DMS153 treated with DMSO at 0.1 percent for 48 hours (cell line): ENCODE data around the gene PARD3.

ENCODE experiments used
- DNase-seq: peaks from one replicate; lab custom pipeline; 2025; ENCODE audit not compliant: unreplicated experiment; lab: John Stamatoyannopoulos, UW

PARD3 gene

DNA sequence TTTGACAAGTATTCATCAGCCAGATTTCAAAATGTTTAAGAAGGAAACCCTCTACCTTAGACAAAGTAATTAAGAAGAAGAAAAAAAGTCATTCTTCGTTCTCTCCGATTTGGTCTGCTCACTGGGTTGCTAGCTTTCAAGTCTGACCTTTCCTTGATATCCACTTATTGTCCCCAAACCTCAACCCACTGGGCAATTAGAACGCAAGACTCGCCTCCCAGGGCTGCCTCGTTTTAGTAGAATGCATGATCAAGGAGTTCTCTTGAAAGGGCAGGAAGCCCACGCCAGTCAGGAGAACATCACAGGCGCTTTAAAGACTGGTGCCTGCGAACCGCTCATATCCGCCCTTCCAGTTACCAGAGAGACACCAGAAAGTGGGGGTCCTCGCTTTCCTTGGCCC is 637.7 kb downstream of the PARD3 start:
- DNase-seq = no peak

DNA sequence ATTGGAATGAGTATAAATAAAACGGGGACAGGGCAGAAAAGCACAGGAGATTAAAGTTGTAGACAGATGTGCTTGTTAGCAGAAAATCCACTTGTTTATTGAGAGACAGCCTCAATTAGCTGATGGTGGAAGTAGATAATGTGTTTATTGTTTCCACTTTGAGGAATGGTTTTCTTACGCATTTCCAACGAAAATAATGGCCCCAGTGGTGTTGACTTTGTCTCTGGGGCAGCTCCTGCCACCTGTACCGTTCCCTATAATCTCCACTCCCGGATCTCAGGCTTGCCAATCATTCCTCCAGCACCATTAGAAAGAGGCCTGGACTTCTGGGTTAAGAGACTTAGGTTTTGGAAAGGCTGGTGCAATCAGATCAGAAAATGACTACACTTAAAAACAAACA is 638.7 kb downstream of the PARD3 start:
- DNase-seq = no peak

DNA sequence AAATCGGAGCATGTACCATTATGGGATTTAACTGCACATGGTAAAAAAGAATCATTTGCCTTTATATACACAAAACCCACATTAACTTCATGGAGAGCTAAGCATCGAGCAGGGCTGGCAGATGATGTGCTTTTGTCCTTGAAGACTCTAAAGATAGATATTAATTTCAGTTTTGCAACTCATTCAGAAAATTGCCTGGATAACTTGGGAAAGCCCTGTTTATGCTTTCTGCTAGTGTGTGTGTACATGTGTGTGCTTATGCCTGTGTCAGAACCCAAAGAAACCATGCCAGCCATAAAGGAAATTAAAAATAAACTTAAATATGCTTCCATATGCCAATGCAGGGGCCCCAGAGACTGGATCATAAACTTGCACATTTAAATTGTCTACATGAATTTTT is 640.0 kb downstream of the PARD3 start:
- DNase-seq = no peak

DNA sequence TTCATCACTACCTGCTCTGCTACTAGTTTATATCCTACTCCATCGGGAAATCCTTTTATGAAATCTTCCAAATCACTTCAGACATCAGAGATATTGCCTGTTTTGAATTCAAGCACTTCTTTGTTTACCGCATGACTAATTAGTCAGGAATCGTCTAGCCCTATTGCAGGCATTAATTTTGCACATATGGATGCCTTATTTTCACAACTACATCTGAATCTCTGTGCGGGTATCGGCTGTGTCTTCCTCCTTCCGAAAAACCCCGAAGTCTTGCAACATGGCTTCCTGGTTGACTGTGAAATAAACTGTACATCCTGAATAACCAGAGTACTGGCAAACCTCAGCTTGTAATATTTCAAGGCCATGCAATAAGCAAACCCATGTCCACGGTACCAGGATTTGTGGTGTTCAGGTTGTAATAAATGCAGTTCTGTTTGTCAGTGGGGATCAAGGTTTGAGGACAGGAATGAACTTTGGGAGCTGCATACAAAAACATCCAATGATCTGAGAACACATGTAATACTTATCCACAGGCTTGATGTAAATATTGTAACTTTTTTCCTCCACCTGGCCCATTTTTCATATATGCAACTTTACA is 642.1 kb downstream of the PARD3 start:
- no peak for DNase-seq

DNA sequence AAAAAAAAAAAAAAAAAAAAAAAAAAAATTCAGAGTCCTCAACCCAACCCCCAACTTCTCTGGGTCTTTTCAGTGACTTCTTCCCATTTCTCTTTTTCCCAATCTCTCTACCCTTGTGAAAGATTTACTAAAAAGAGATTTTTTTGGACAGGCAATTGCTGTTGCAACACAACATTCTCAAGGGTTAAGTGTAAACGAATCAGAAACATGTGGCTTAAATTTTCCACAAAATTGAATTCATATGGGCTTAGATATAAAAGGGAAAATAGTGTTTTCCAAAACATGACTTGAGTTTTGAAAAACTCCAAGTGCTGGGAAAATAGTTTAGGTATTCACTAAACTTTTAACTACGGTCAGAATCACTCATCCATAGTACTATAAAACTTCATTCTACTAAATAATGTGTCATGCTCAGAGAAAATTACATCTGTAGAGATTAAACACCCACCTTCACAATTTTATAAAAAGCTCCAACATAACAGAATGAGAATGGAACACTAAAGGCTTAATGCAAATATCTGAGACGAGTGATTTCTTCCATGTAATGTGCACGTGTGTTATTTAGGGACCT is 643.1 kb downstream of the PARD3 start:
- DNase-seq = no peak

DNA sequence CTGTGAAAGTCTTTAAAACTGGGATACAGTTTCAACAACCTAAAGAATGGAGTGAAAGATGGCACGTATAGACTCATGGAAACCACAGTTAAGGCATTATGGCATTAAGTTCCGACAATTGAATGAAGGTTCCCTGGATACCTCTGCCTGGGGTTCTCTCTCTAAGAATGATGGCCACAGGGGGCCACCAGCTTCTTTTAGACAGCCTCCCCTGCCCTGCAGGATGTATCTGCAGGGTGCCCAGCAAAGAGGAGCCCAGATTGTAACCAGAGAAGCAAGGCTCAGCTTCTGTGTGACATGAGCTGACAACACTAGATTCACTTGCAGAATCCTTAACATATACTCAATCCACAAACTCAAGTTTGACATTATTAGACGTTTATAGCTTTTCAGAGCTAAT is 645.4 kb downstream of the PARD3 start:
- no peak for DNase-seq

DNA sequence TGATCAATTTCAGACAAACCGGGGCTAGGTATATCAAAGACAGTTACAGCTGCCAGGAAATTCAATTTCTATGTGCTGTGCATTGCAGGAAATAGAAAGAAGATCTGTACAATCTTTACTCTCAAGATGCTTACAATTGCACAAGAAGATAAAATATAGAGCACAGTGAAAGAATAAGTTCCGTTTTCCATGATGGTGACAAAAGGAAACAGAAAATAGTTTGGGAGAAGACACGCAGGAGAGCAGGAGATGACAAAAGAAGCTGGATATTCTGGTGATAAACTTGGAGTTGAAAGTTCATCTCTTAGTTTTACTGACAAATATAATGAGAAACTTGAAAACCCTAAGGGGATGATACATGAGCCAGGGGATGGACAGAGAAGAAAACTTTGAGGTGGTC is 646.0 kb downstream of the PARD3 start:
- no peak for DNase-seq

DNA sequence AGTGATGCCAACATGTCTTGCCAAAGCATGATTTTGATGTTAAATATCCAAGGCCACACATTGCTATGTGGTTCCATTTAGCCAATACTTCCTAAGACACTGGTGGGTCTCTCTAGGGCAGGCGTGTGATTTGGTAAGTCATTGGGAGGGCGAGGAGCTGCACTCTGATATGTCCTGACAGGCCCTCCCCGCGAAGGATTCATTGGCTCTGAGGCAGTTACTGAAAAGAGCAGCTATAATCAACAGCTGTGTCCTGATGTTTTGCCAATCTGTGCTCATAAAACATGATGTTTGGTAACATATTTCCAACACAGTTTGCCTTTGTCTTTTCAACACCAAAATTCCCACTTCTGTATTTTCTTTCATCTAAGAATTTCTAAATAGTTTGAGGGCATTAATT is 646.7 kb downstream of the PARD3 start:
- DNase-seq = no peak

DNA sequence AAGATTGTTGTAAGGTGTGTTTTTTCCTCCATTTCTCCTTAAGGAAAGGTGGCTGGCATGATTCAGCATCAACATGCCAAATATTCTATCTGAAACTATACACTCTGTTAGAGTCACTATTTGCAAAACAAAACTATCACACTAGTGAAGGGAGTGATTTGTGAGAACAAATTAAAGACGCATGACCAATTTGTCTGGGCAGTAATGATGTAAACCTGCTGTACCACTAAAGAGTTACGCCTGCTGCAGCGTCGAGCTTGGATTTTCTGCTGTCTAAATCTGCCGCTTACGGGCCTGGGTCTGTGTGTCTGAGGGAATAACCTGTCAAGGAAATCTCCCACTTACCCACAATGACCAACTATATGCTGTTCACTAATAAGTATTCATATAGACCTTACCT is 648.3 kb downstream of the PARD3 start:
- no peak for DNase-seq

DNA sequence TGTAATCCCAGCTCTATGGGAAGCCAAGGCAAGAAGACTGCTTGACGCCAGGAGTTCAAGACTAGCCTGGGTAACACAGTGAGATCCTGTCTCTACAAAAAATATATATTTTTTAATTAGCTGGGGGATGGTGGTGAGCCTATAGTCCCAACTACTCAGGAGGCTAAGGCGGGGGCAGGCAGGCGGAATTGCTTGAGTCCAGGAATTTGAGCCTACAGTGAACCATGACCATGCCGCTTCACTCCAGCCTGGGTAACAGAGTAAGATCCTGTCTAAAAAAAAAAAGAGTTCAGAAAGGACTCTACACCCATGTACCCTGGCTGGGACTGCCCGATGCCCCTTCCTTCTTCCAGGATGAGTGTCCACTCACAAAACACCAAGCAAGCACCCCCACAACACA is 648.7 kb downstream of the PARD3 start:
- DNase-seq = no peak

DNA sequence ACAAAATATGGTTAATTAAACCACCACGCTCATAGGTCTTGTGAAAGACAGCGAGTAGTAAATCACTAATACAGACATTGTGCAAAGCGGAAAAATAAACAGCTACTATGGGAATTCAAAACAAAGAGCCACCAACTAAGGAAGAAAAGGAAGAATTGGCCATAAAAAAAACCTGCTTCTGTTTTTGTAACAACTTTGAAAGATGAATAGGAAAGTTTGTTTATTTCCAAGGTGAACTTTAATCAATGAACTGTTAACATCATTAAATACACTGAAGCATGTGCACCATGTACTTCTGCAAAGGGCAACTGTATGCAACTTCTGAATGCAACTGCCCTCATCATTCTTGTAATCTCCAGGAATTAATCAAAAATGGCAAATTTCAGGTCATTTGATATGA is 651.1 kb downstream of the PARD3 start:
- no peak for DNase-seq

DNA sequence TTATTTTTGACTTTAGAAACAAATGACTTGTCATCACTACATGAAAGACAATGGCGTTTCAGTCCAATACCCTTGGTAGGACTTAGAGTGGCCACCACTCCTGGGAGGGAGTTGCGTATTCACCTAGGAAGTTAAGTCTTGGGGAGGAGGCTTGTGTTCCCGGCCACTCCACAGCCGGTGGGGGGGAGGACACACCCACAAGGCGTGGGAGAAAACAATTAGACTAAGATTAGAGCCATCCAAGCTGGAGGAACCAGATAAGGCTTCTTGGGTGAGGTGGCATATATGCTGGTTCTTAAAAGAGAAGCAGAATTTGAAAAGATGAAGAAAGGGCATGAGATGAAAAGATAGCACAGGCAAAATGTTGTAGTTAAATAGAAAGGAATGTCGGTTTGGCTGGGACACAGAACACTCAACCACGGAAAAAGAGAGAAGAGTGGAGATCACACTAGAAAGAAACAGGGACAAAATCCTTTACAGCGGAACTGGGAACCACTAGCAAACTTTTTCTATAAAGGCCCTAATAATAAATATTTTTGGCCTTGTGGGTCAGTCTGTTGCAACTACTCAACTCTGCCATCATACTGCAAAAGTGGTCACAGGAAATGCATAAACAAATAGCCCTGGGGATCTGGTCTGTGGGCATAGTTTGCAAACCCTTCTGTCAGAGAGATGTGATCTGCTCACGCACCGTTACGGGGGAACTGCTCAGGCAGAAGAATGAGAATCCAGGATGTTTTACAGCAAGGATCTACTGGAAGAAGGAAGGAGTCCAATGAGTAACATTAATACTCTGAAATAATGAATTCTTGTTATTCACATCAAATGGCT is 651.8 kb downstream of the PARD3 start:
- no peak for DNase-seq

DNA sequence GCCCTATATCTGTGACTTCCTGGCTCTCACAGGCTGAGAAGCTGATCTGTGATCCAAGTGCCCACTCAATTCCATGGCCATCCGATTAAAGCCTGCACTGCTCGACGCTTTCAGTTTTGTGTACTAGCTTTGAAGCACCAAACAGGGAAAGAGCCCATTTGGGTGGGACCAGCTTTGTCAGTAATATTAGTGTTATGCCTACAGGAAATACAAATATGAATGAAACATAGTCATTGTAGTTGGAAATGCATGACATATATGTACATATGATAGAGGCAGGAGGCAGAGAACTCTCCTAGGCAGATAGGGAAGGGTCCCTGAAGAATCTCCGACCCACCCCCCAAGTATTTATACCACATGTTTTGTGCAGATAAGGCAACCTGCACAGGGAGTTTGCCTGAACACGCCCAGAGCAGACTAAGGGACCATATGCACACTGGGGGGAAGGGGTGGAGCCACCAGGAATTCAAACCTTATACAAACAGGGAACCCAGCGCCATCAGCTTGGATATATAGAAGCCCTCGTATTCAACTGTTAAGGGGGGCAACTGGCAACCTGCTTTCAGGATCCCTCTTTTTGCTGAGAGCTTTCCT is 653.2 kb downstream of the PARD3 start:
- no peak for DNase-seq

DNA sequence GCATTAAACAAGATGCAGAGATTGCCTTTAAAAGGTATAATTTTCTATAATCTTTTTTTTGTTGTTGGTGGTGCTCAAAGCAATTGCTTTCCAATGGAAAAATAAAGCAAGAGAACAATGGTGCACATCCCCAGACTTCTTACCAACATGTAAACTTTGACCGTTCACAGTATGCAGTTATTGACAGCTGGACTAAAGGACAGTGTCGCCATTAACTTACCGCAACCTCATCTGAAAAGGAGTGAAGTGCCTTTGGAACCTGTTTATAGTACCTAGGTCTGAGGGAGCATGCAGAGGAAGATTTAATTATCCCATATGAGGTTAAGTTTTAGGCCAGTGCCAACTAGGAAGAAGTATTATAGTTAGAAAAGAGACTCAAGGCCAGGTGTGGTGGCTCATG is 654.5 kb downstream of the PARD3 start:
- no peak for DNase-seq

DNA sequence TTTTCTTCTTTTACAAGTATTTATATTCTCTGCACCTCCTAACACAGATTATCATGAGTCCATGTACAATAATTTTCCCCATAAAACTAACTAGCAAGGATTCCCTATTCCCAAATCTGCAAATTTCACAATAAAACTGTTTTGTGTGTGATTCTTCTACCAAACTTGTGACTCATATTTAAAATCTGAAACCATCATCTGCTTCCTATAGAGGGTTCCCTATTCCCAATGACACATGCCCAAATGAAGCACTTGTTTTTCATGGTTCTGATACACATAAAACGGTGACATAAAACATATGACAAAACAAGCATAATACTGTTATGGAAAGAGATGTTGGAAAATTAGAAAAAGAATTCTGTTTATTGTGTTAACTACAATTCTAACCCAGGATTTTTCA is 657.6 kb downstream of the PARD3 start:
- no peak for DNase-seq

DNA sequence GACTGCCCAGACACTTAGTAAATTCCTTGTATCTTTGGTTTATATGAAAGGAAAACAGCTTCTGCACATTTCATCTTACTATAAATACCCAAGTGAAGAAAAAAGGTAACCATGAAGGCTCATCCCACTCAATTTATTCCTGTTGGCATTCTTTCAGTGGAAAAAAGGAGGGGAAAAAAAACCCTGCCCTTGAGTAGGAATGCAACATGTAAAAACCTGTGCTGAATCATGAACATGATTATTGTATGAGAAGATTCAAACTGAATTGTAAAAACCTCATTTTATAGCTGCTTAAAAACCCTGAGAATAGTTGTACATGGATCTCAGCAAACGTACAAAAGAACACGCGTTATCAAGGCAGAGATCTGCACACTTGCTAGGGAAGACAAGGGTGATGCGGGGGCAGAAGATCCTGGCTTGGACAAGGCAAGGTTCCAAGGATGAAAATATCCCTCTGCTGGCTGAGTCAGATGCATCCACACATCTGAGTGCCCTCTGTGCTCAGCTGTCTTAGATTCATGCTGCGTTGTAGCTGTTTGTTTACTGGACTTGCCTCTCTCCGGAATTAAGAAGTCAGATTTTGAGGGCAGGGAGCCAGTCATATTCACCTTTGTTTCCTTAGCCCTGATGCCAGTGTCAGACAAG is 658.2 kb downstream of the PARD3 start:
- no peak for DNase-seq

DNA sequence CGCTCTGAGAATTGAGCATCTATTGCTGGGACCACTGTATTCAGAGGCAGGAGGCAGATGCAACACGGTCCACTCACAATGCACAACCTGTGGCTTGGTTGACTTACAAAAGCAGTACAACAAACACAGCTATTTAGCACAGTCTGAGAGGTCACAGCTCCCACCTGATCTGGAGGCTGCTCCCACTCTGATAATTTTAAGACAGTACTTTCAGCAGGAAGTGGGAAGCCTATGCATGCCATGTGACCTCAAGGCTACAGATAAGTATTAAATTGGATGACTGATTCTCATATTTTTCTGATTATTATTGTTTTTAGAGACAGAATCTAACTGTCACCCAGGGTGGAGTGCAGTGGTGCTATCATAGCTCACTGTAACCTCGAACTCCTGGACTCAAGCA is 659.3 kb downstream of the PARD3 start:
- DNase-seq = no peak

DNA sequence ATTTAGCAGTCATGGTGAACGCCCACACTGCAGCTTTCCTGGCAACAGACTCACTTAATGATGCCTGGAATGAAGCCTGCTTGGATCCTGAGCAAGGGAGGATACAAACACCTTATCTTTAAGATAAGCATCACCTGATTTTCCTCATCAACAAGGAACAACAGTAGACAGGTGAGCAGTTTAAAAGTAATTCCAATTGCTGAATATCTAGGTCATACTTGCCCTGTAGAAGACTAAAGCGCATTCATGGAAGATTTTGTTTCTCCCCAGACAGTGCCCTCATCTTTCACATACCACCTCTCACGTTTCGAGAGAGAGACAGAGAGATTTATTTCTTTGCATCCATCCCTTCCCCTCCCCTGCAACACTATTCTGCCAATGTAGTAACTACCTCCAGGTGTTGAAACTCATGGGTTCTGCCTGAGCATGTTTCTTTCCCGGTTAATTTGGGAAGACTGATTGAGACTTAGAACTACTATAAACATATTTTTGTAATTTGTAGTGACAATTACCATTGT is 660.7 kb downstream of the PARD3 start:
- no peak for DNase-seq

DNA sequence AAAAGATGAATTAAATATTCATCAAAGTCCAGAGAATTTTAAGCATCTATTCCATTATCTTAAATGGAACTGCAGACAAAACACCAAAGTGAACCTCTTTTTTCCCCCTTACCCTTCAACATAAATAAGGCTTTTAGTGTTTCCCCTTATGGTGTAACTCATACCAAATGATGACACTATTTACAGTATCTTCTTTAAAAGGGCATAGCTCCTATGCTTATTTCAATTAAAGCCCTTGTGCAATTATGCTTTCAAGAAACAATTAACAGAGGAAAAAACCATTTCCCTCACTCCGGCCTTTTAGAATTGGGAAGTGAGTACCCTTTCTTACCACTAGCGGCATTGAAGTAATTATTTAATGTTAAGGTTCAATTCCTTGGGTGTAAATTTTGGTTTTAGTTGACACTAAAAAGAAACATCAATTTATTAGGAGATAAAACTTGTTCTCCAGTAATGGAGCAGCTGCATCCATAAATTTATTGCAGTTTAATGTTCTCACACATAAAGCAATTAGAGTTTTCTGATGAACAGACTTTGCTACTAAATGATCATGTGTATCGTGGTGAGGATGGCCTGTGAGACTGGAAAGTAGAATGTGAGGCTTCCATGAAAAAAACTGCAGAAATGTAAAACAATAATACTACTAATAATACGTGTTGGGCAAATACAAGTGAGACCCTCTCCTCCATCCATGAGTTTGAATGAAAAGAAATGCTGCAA is 661.3 kb downstream of the PARD3 start:
- DNase-seq = no peak

DNA sequence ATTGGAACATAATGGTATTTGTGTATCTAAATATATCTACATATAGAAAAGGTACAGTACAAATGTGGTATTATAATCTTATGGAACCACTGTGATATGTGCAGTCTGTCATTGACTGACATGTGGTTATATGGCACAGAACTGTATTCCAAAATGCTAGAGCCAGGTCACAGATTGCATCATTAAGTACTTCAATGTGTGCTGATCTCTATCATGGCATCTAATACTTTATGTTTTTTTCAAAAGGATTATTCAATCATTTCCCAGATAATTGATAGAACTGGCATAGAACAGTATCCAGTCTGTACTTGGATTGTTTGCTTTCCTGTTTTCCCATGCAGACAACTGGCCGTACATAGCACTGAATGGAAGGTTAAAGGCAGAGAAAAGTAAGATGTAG is 662.7 kb downstream of the PARD3 start:
- no peak for DNase-seq

DNA sequence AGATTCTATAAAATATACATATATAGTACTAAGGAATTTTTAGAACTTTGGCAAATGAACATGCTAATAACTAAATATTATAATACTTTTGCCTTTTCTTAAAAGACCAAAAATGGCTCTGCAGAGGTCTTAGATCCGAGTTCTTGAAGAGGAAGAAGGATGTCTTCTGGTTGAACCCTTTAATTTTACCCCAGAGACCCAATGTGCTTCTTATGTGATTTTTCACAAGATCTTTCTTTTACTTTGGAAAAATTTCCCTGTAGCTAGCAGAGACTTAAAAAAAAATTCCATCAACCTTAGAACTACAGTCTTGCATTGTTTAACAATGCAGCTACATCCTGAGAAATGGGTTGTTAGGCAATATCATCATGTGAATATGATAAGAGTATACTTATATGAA is 663.2 kb downstream of the PARD3 start:
- DNase-seq = no peak
